ENCODE measurements around the gene MVB12B. TPM values are rescaled to one million over a fixed set of nuclear protein-coding genes. Genes with fewer than 3 reads are reported as not detected.
A peak's percentile ranks its signal among the peaks of the same experiment; 100 is the strongest.

Gene MVB12B
- total and polyA plus RNA-seq, 2 donors from 2014 or later, result 4.5 to 12.3 TPM

DNA sequence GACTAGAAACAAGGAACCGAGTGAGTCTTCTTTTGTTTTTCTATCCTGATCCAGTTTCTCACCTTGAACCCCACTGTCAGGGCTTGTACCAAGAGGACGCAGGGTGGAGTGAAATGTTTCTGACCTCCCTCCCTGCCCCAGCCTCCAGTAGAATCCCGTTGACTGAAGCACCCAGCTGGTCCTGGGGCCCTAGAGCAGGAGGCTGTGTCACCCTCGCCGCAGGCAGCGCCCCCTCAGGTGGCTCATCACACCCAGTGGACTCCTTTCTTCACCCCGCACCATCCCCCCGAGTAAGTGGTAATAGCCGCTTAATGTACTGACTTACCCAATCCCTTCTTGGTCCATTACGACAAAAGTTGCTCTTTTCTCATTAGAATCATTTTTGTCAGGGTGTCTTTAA is 53.8 kb downstream of the MVB12B start:
- no peaks in the 10 kb centered on the region for H3K27me3 ChIP-seq (ENCODE audit: control insufficient read depth, insufficient read depth, low read length)
- no peaks in the 10 kb centered on the region for H3K4me1 ChIP-seq (ENCODE audit: control insufficient read depth in 2 of 3, insufficient read depth in 2 of 3, low read depth in 1 of 3, low read length in 3 of 3)
- no peak for FAIRE-seq
- no peaks in the 10 kb centered on the region for H3K36me3 ChIP-seq (ENCODE audit: control insufficient read depth in 2 of 3, insufficient read depth in 3 of 3, low read length in 3 of 3)
- intact Hi-C loops (cut with DNase I), result no loop called here
- peak in 1 of 5 donors; percentile 24 for DNase-seq
- no peak overlapping the region for H3K27ac ChIP-seq (ENCODE audit: low read depth in 2 of 2, low read length in 2 of 2)
- no peaks in the 10 kb centered on the region for H3K9me3 ChIP-seq (ENCODE audit: control insufficient read depth in 2 of 3, insufficient read depth in 1 of 3, low read length in 3 of 3)
- no peak overlapping the region for H3K4me3 ChIP-seq (ENCODE audit: low read length in 3 of 3)
- TF ChIP-seq, protein P1, sequence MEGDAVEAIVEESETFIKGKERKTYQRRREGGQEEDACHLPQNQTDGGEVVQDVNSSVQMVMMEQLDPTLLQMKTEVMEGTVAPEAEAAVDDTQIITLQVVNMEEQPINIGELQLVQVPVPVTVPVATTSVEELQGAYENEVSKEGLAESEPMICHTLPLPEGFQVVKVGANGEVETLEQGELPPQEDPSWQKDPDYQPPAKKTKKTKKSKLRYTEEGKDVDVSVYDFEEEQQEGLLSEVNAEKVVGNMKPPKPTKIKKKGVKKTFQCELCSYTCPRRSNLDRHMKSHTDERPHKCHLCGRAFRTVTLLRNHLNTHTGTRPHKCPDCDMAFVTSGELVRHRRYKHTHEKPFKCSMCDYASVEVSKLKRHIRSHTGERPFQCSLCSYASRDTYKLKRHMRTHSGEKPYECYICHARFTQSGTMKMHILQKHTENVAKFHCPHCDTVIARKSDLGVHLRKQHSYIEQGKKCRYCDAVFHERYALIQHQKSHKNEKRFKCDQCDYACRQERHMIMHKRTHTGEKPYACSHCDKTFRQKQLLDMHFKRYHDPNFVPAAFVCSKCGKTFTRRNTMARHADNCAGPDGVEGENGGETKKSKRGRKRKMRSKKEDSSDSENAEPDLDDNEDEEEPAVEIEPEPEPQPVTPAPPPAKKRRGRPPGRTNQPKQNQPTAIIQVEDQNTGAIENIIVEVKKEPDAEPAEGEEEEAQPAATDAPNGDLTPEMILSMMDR (IDR thresholded peaks at IDR 0.05; ENCODE audit: borderline replicate concordance, extremely low read depth, insufficient read depth), result no peak
- H3K9ac ChIP-seq (ENCODE audit: low read length in 3 of 3), result no peak overlapping the region

- intact Hi-C loops (cut with DNase I), result no loop called here
- no peak for DNase-seq
- TF ChIP-seq, protein P1 (IDR thresholded peaks at IDR 0.05; ENCODE audit: borderline replicate concordance, extremely low read depth, insufficient read depth), result no peak
- Histone ChIP-seq H3K9ac (ENCODE audit: low read length in 3 of 3) (no peak overlapping the region), H3K27ac (ENCODE audit: low read depth in 2 of 2, low read length in 2 of 2) (no peak overlapping the region), H3K4me3 (ENCODE audit: low read length in 3 of 3) (no peak overlapping the region), H3K36me3 (ENCODE audit: control insufficient read depth in 2 of 3, insufficient read depth in 3 of 3, low read length in 3 of 3) (no peaks in the 10 kb centered on the region), H3K27me3 (ENCODE audit: control insufficient read depth, insufficient read depth, low read length) (no peaks in the 10 kb centered on the region), H3K4me1 (ENCODE audit: control insufficient read depth in 2 of 3, insufficient read depth in 2 of 3, low read depth in 1 of 3, low read length in 3 of 3) (no peaks in the 10 kb centered on the region), H3K9me3 (ENCODE audit: control insufficient read depth in 2 of 3, insufficient read depth in 1 of 3, low read length in 3 of 3) (no peaks in the 10 kb centered on the region)
- FAIRE-seq, result no peak
Observed at GRCh38 chr9:126381195-126381594, 54.6 kb downstream of the MVB12B start.

DNA sequence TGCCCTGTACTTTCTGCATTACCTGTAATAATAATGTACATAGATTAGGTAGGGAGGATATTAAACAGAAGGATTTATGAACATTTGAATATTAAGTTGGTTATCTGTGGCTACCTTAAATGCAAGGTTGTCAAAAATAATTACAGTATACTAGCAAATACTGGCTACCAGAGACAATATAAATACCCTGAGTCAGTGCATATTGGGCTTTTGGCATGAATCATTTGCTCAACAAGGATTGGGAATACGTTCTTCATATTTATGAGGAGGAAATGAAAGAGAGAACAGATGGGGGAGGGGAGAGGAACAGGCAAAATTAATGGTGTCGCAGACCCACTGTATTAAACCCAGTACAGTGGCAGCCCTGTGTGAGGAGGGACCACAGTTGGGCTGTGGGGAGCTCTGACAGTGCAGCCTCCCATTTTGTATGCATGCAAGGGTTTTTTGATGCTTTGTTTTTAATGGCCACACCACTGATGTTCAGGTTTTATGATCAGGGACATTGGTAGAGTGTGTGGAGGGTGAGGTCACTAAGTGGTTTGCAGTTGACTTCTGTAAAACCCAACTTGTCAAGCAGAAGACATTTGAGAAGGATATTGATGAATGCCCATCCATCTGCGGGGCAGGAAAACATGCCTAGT is 56.9 kb downstream of the MVB12B start:
- TF ChIP-seq, protein P1 (IDR thresholded peaks at IDR 0.05; ENCODE audit: borderline replicate concordance, extremely low read depth, insufficient read depth), result no peak
- DNase-seq (peak in 1 of 5 donors; percentile 5), FAIRE-seq (no peak)
- H3K9me3 ChIP-seq (ENCODE audit: control insufficient read depth in 2 of 3, insufficient read depth in 1 of 3, low read length in 3 of 3), result no peaks in the 10 kb centered on the region
- no peak overlapping the region for H3K27ac ChIP-seq (ENCODE audit: low read depth in 2 of 2, low read length in 2 of 2)
- H3K9ac ChIP-seq (ENCODE audit: low read length in 3 of 3), result no peak overlapping the region
- H3K4me1 ChIP-seq (ENCODE audit: control insufficient read depth in 2 of 3, insufficient read depth in 2 of 3, low read depth in 1 of 3, low read length in 3 of 3), result no peaks in the 10 kb centered on the region
- no peaks in the 10 kb centered on the region for H3K36me3 ChIP-seq (ENCODE audit: control insufficient read depth in 2 of 3, insufficient read depth in 3 of 3, low read length in 3 of 3)
- no peaks in the 10 kb centered on the region for H3K27me3 ChIP-seq (ENCODE audit: control insufficient read depth, insufficient read depth, low read length)
- H3K4me3 ChIP-seq (ENCODE audit: low read length in 3 of 3), result no peak overlapping the region
- intact Hi-C loops (cut with DNase I), result no loop called here

DNA sequence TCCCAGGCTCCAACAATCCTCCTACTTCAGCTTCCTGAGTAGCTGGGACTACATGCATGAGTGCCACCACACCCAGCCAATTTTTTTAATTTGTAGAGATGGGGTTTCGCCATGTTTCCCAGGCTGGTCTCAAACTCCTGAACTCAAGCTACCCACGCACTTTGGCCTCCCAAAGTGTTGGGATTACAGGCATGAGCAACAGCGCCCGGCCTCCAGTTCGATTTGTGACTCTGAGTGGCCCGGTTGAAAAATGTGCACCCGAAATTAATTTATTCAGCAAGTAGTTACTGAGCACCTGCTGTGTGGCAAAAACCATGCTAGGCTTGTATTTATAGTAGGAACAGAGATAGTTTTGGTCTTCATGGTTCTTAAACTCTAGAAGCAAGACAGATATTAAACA is 58.3 kb downstream of the MVB12B start:
- Histone ChIP-seq H3K9me3 (ENCODE audit: control insufficient read depth in 2 of 3, insufficient read depth in 1 of 3, low read length in 3 of 3) (no peaks in the 10 kb centered on the region), H3K9ac (ENCODE audit: low read length in 3 of 3) (no peak overlapping the region), H3K27me3 (ENCODE audit: control insufficient read depth, insufficient read depth, low read length) (no peaks in the 10 kb centered on the region), H3K4me3 (ENCODE audit: low read length in 3 of 3) (no peak overlapping the region), H3K27ac (ENCODE audit: low read depth in 2 of 2, low read length in 2 of 2) (no peak overlapping the region), H3K4me1 (ENCODE audit: control insufficient read depth in 2 of 3, insufficient read depth in 2 of 3, low read depth in 1 of 3, low read length in 3 of 3) (no peaks in the 10 kb centered on the region), H3K36me3 (ENCODE audit: control insufficient read depth in 2 of 3, insufficient read depth in 3 of 3, low read length in 3 of 3) (no peaks in the 10 kb centered on the region)
- DNase-seq (peak in 1 of 5 donors; percentile 5), FAIRE-seq (no peak)
- intact Hi-C loops (cut with DNase I), result no loop called here
- TF ChIP-seq, protein P1 (IDR thresholded peaks at IDR 0.05; ENCODE audit: borderline replicate concordance, extremely low read depth, insufficient read depth), result no peak

Data from kidney (tissue), 14 donors.